ENCODE data around the gene PRKCQ. TPM values are rescaled to one million over a fixed set of nuclear protein-coding genes. Genes with fewer than 3 reads are reported as not detected.

Gene PRKCQ
- total RNA-seq, 1 experiment from 2014 or later = 4.0 TPM

DNA sequence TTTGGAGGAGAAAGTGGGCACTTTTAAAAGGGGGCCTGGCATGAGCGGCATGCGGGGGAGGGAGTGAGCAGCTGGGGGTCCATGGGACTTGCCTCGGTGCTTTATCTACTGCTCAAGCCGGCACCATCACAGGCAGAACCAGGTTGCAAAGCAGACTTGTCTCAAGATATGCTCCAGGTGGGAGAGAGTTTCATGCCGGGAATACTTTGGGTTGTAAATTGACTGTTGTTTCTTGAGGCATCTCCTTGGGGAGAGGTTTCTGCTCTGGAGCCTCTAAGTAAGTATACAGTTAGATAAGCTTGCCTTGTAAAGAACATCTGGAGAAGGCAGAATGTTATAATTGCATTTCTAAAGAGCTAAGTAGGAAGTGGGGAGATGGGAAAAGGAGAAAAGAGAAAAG lies 42.8 kb upstream of the PRKCQ start:
- Histone ChIP-seq H3K36me3 (ENCODE audit: low read depth) (no peaks in the 10 kb centered on the region), H3K9me2 (ENCODE audit: insufficient read depth) (no peaks in the 10 kb centered on the region), H3K27ac (no peak overlapping the region), H3K79me2 (ENCODE audit: low read depth) (no peaks in the 10 kb centered on the region), H3K9me3 (ENCODE audit: insufficient read depth, low read depth) (no peaks in the 10 kb centered on the region), H4K20me1 (ENCODE audit: insufficient read depth) (no peaks in the 10 kb centered on the region), H3K4me1 (replicated peaks; ENCODE audit: insufficient read depth) (no peaks in the 10 kb centered on the region), H3K4me3 (no peak overlapping the region), H3K27me3 (ENCODE audit: insufficient read depth, low read depth) (peaks cover 50% of the 10 kb centered on the region), H3F3A (ENCODE audit: insufficient read depth, low read depth) (no peaks in the 10 kb centered on the region), H2AFZ (no peak overlapping the region), H3K4me2 (no peak overlapping the region)
- no peak for DNase-seq
- CTCF ChIA-PET = no interaction called here
- intact Hi-C loops (cut with micrococcal nuclease; ENCODE audit: unreplicated experiment) = no loop called here
- TF ChIP-seq EZH2 (IDR thresholded peaks at IDR 0.05; ENCODE audit: low read depth) (no peak), CTCF (conservative IDR thresholded peaks at IDR 0.05) (no peak)
- POLR2A ChIA-PET (ENCODE audit: unreplicated experiment) = no interaction called here
- no TSS peak for BruUV-seq (replicated peaks)

DNA sequence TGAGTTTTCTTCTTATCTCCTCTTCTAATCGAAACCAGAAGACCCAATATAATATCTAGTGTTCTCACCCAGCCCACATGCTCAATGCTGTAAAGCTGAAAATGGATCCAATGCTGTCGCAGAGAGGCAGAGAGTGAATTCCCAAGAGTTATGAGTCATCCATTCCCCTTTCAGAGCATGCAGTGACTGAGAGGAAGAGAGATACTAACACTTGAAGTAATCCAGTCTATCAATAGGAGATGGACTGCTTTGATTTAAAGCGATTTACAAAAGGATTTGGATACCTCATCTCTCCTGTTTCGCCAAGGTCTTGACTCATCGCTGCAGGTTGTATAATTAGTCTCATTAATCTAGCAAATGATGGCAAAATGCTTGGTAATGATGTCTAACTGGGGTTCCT lies 41.5 kb upstream of the PRKCQ start:
- no peaks in the 10 kb centered on the region for H3K4me1 ChIP-seq (replicated peaks; ENCODE audit: insufficient read depth)
- CTCF ChIA-PET = no interaction called here
- no peak overlapping the region for H2AFZ ChIP-seq
- H3K79me2 ChIP-seq (ENCODE audit: low read depth) = no peaks in the 10 kb centered on the region
- peaks cover 42% of the 10 kb centered on the region for H3K27me3 ChIP-seq (ENCODE audit: insufficient read depth, low read depth)
- POLR2A ChIA-PET (ENCODE audit: unreplicated experiment) = no interaction called here
- no peak overlapping the region for H3K4me2 ChIP-seq
- H3K4me3 ChIP-seq = no peak overlapping the region
- no peaks in the 10 kb centered on the region for H4K20me1 ChIP-seq (ENCODE audit: insufficient read depth)
- no peaks in the 10 kb centered on the region for H3K9me2 ChIP-seq (ENCODE audit: insufficient read depth)
- no peaks in the 10 kb centered on the region for H3K36me3 ChIP-seq (ENCODE audit: low read depth)
- H3K27ac ChIP-seq = no peak overlapping the region
- no peak for DNase-seq
- no peaks in the 10 kb centered on the region for H3F3A ChIP-seq (ENCODE audit: insufficient read depth, low read depth)
- no peaks in the 10 kb centered on the region for H3K9me3 ChIP-seq (ENCODE audit: insufficient read depth, low read depth)
- intact Hi-C loops (cut with micrococcal nuclease; ENCODE audit: unreplicated experiment) = no loop called here
- no peak for TF ChIP-seq CTCF (conservative IDR thresholded peaks at IDR 0.05)
- BruUV-seq (replicated peaks) = no TSS peak

DNA sequence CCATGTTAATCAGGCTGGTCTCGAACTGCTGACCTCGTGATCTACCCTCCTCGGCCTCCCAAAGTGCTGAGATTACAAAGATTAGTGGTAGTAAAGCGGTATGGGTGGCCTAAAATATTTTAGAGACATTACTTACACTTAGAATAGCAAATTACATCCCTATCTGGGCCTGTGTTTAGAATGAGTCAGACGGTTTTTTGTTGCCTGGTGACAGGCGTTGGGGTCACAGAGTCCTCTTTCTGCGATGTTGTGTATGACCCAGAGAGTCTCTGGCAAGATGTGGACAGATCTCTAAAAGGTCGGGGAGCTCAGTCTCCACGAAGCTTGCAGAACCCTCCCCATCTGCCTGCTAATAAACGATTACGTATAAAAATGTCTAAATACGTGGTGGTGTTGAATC lies 39.6 kb upstream of the PRKCQ start:
- H3K9me2 ChIP-seq (ENCODE audit: insufficient read depth) = no peaks in the 10 kb centered on the region
- no peaks in the 10 kb centered on the region for H4K20me1 ChIP-seq (ENCODE audit: insufficient read depth)
- intact Hi-C loops (cut with micrococcal nuclease; ENCODE audit: unreplicated experiment) = no loop called here
- TF ChIP-seq CTCF (conservative IDR thresholded peaks at IDR 0.05) = no peak
- TF ChIP-seq EZH2 (IDR thresholded peaks at IDR 0.05; ENCODE audit: low read depth) = no peak
- no peaks in the 10 kb centered on the region for H3K4me1 ChIP-seq (replicated peaks; ENCODE audit: insufficient read depth)
- H3K27ac ChIP-seq = no peak overlapping the region
- no peak overlapping the region for H2AFZ ChIP-seq
- no peaks in the 10 kb centered on the region for H3F3A ChIP-seq (ENCODE audit: insufficient read depth, low read depth)
- no peak overlapping the region for H3K4me2 ChIP-seq
- ChIA-PET CTCF (no interaction called here), POLR2A (ENCODE audit: unreplicated experiment) (no interaction called here)
- no peak for DNase-seq
- H3K79me2 ChIP-seq (ENCODE audit: low read depth) = no peaks in the 10 kb centered on the region
- no peak overlapping the region for H3K4me3 ChIP-seq
- peaks cover 31% of the 10 kb centered on the region for H3K27me3 ChIP-seq (ENCODE audit: insufficient read depth, low read depth)
- H3K9me3 ChIP-seq (ENCODE audit: insufficient read depth, low read depth) = no peaks in the 10 kb centered on the region
- H3K36me3 ChIP-seq (ENCODE audit: low read depth) = no peaks in the 10 kb centered on the region
- no TSS peak for BruUV-seq (replicated peaks)
